Bronchial epithelial cell (primary cell): ENCODE results near the gene HIVEP3. TPM values are rescaled to one million over a fixed set of nuclear protein-coding genes. Genes with fewer than 3 reads are reported as not detected.

Experiments
- DNase-seq: peaks from one replicate; pipeline ENCODE4 v3.0.0-alpha.2; 2010; ENCODE audit warnings: low read depth
- FAIRE-seq: peaks from 2 replicates; lab custom pipeline; 2011; peaks lifted over from hg19 to GRCh38; lab: Jason Lieb, UNC
- H3K27me3 ChIP-seq: 2 replicates; pipeline ENCODE4 v1.5.1; 2011; ENCODE audit warnings: low read length; ENCODE audit not compliant: control insufficient read depth, insufficient read depth
- H3K36me3 ChIP-seq: 2 replicates; pipeline ENCODE4 v1.5.1; 2011; ENCODE audit warnings: low read length; ENCODE audit not compliant: control insufficient read depth, insufficient read depth
- H3K4me3 ChIP-seq: 2 replicates; pipeline ENCODE4 v1.5.1; 2011; ENCODE audit warnings: mild to moderate bottlenecking, low read depth, low read length, control low read depth
- CTCF ChIP-seq: IDR thresholded peaks from 2 replicates; pipeline ENCODE4 v1.5.1; 2011; ENCODE audit warnings: mild to moderate bottlenecking, moderate library complexity, low read length, control low read depth, inconsistent platforms; ENCODE audit not compliant: insufficient read depth, severe bottlenecking
- total RNA-seq: library from RNA; depleted of rRNA; stranded (reverse); fragments of >200 nt; gene quantifications from 2 replicates; pipeline ENCODE4 v1.2.1, GENCODE V29; 2014

Gene HIVEP3
- total RNA-seq, 1 donor from 2014 or later: under 0.01 TPM

DNA sequence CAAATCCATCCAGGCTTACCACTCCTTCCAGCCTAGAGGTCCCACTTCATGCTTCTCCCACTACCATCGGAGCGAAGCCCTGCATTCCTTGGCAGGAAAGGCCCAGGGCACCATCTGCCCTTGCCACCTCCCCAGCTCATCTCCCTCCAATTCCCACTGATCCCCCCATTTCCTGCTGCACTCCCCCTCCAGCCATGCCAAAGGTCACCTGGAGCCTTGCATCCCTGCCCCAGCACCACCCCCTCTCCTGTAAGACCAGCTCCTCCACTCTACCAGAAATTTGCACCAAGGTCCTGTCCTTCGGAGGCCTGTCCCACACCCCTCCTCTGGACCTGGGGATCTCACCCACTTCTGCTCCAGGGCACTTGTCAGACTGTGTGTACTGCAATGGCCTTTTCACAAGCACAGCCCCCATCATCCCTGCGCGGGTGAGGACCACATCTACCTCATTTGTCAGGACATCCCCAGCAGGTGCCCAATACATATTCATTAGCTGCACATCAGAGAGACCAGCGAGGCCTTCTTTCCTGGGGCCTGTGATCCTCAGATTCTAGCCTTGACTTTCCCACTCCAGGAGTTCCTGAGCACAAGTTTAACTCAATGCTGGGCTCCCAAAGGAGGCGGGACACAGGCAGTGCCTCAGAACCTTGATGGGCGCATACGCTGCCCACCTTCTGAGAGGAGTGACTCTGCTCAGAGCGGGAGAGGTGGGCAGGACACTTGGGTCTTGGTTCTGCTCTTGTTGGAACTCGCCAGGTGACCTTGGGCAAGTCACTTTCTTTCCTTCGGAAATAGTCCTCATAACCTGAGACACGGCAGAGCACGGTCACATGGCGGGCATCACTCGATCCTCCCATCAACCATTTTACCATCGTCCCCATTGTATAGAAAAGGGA lies 384.3 kb downstream of the HIVEP3 start:
- FAIRE-seq (peak; percentile 18), DNase-seq (no peak)
- peaks cover 2% of the 10 kb centered on the region for H3K27me3 ChIP-seq
- H3K36me3 ChIP-seq: no peaks in the 10 kb centered on the region
- H3K4me3 ChIP-seq: no peak overlapping the region
- TF ChIP-seq CTCF: no peak

GRCh38 chr1:41533731-41534080 lies 385.0 kb downstream of the HIVEP3 start:
- no peak for DNase-seq
- H3K27me3 ChIP-seq: peaks cover 2% of the 10 kb centered on the region
- H3K36me3 ChIP-seq: no peaks in the 10 kb centered on the region
- no peak for FAIRE-seq
- no peak overlapping the region for H3K4me3 ChIP-seq
- TF ChIP-seq CTCF: no peak

- no peak for FAIRE-seq
- H3K27me3 ChIP-seq: peaks cover 2% of the 10 kb centered on the region
- no peaks in the 10 kb centered on the region for H3K36me3 ChIP-seq
- no peak for DNase-seq
- no peak for TF ChIP-seq CTCF
- H3K4me3 ChIP-seq: no peak overlapping the region
These were observed 385.5 kb downstream of the HIVEP3 start for GRCh38 chr1:41533016-41533730.

DNA sequence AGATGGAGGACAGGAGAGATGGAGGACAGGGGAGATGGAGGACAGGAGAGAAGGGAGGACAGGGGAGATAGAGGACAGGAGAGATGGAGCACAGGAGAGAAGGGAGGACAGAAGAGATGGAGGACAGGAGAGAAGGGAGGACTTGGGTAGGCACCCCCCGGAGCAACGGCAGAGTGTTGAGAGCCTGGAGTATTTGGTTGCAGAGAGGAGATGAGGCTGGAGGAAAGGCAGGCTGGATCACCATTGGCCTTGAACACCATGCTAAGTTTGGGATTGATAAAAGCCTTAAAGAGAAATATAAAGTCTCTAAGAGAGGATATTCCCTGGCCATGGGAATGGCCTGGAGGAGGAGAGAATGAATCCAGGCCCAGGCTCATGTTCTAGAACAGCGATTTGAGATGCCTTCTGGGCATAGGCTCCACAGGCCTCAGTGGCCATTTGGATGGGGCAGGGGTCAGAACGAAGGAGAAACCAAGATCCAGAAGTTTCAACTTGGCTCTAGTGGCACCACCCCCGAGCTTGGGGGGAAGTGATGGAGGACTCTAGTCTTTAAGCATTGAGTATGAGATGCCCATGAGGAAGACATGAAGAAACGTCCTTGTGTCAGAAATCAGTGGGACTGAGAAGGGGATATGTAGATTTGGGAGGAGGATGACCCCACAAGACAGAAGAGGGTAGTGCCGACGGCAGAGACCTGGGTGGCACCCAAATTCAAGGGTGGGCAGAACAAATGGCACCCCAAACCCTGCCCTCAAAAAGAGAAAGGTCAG lies 386.3 kb downstream of the HIVEP3 start:
- DNase-seq (no peak), FAIRE-seq (no peak)
- H3K27me3 ChIP-seq: peaks cover 2% of the 10 kb centered on the region
- no peak overlapping the region for H3K4me3 ChIP-seq
- no peak for TF ChIP-seq CTCF
- H3K36me3 ChIP-seq: no peaks in the 10 kb centered on the region

DNA sequence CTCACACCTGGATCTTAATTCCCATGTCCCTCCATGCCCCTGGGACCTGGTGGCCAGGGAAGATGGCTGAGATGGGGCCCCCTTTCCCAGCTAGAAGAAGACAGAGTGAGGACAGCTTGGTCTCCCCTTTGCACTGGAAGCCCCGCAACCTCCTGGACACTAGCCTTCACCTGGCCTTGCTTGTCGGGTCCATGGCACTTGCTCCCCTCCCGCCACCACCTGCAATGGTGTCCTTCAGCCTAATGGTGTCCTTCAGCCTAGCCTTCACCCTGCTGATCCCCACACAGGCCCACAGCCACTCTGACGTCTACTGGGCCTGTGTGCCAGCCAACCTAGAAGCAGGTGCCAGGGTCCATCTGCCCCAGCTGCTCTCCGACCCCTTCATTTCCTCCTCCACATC lies 388.3 kb downstream of the HIVEP3 start:
- no peak for TF ChIP-seq CTCF
- Histone ChIP-seq H3K4me3 (no peak overlapping the region), H3K36me3 (no peaks in the 10 kb centered on the region), H3K27me3 (peaks cover 2% of the 10 kb centered on the region)
- DNase-seq: no peak
- no peak for FAIRE-seq
